Tibial artery (tissue), 4 donors: ENCODE measurements around the gene ADM.

ENCODE experiments used
- DNase-seq, 2 donors: peaks; one replicate each; pipeline ENCODE4 v3.0.0-alpha.2; 2019
- H3K27ac ChIP-seq, 2 donors: fragments of 200-600 bp; sonication (generic) in 1 of 2; 1 replicate in 1 of 2; 2 replicates in 1 of 2; pipeline ENCODE4 v1.5.1; 2018 to 2019; ENCODE audit warnings: mild to moderate bottlenecking in 1 of 2
- H3K27me3 ChIP-seq, 2 donors: fragments of 200-600 bp; sonication (generic) in 1 of 2; one replicate each; pipeline versions ENCODE4 v1.5.1 to v1.6.0; 2016 to 2019
- H3K36me3 ChIP-seq, 3 donors: fragments of 200-600 bp; sonication (generic) in 2 of 3; one replicate each; pipeline ENCODE4 v1.5.1; 2016 to 2019; ENCODE audit warnings: mild to moderate bottlenecking in 2 of 3
- H3K4me1 ChIP-seq, 4 donors: fragments of 200-600 bp; sonication (generic) in 2 of 4; 1 replicate in 3 of 4; 2 replicates in 1 of 4; pipeline ENCODE4 v1.5.1; 2016 to 2019
- H3K4me3 ChIP-seq, 2 donors: fragments of 200-600 bp; sonication (generic) in 1 of 2; 1 replicate in 1 of 2; 2 replicates in 1 of 2; pipeline ENCODE4 v1.5.1; 2018 to 2019; ENCODE audit warnings: mild to moderate bottlenecking in 2 of 2
- H3K9me3 ChIP-seq, 3 donors: fragments of 200-600 bp; sonication (generic) in 1 of 3; one replicate each; pipeline ENCODE4 v1.5.1; 2016 to 2019
- CTCF ChIP-seq, 2 experiments: fragments of 200-600 bp in 1 of 2; fragments of 450-650 bp in 1 of 2; IDR thresholded peaks; one replicate each; pipeline ENCODE4 v1.5.1; 2017 to 2019; ENCODE audit warnings: antibody characterized with exemption in 2 of 2, mild to moderate bottlenecking in 1 of 2, moderate library complexity in 1 of 2
- intact Hi-C: fragments of 100-400 bp; cut with DNase I; formaldehyde crosslinking; loops from one replicate; pipeline ENCODE4 v1.15.0; 2023; ENCODE audit warnings: low total_unique reads

The ADM gene

GRCh38 chr11:10349281-10349665, 44.4 kb downstream of the ADM start:
- H3K36me3 ChIP-seq: no peaks in the 10 kb centered on the region
- H3K4me1 ChIP-seq: peaks cover 0 to 10% (median 9%) of the 10 kb centered on the region in 4 donors
- no peak overlapping the region for H3K27ac ChIP-seq
- H3K27me3 ChIP-seq: no peaks in the 10 kb centered on the region
- DNase-seq: no peak
- no peak for TF ChIP-seq CTCF (IDR thresholded peaks at IDR 0.05)
- no peak overlapping the region for H3K4me3 ChIP-seq
- intact Hi-C loops: no loop called here
- no peaks in the 10 kb centered on the region for H3K9me3 ChIP-seq

GRCh38 chr11:10349806-10350205, 44.9 kb downstream of the ADM start:
- TF ChIP-seq CTCF (IDR thresholded peaks at IDR 0.05): no peak
- intact Hi-C loops: no loop called here
- no peak overlapping the region for H3K27ac ChIP-seq
- H3K9me3 ChIP-seq: no peaks in the 10 kb centered on the region
- H3K36me3 ChIP-seq: no peaks in the 10 kb centered on the region
- H3K4me3 ChIP-seq: no peak overlapping the region
- no peaks in the 10 kb centered on the region for H3K27me3 ChIP-seq
- peaks cover 0 to 10% (median 9%) of the 10 kb centered on the region in 4 donors for H3K4me1 ChIP-seq
- DNase-seq: no peak

GRCh38 chr11:10350334-10350733, 45.5 kb downstream of the ADM start:
- no peaks in the 10 kb centered on the region for H3K36me3 ChIP-seq
- TF ChIP-seq CTCF (IDR thresholded peaks at IDR 0.05): no peak
- intact Hi-C loops: no loop called here
- H3K27me3 ChIP-seq: no peaks in the 10 kb centered on the region
- DNase-seq: no peak
- H3K9me3 ChIP-seq: no peaks in the 10 kb centered on the region
- H3K4me3 ChIP-seq: no peak overlapping the region
- peaks cover 0 to 10% (median 9%) of the 10 kb centered on the region in 4 donors for H3K4me1 ChIP-seq
- H3K27ac ChIP-seq: no peak overlapping the region

- intact Hi-C loops: no loop called here
Measured at GRCh38 chr11:10351435-10351764, 46.5 kb downstream of the ADM start.

GRCh38 chr11:10351765-10352641, 47.1 kb downstream of the ADM start:
- intact Hi-C loops: no loop called here
- peaks cover 0 to 10% (median 9%) of the 10 kb centered on the region in 4 donors for H3K4me1 ChIP-seq
- H3K27me3 ChIP-seq: no peaks in the 10 kb centered on the region
- H3K27ac ChIP-seq: peak overlapping the region in 1 of 2 donors; percentile 36
- H3K36me3 ChIP-seq: no peaks in the 10 kb centered on the region
- no peak for DNase-seq
- no peak for TF ChIP-seq CTCF (IDR thresholded peaks at IDR 0.05)
- H3K9me3 ChIP-seq: no peaks in the 10 kb centered on the region
- H3K4me3 ChIP-seq: no peak overlapping the region

More at GRCh38 chr11:10351435-10351764, 46.5 kb downstream of the ADM start:
- H3K27me3 ChIP-seq: no peaks in the 10 kb centered on the region
- DNase-seq: no peak
- peaks cover 0 to 10% (median 9%) of the 10 kb centered on the region in 4 donors for H3K4me1 ChIP-seq
- H3K27ac ChIP-seq: peak overlapping the region in 1 of 2 donors; percentile 36
- no peaks in the 10 kb centered on the region for H3K36me3 ChIP-seq
- TF ChIP-seq CTCF (IDR thresholded peaks at IDR 0.05): no peak
- no peaks in the 10 kb centered on the region for H3K9me3 ChIP-seq
- H3K4me3 ChIP-seq: no peak overlapping the region
